SK-N-MC (cell line): ENCODE results near the gene MMP2.

Experiments used
- EZH2 ChIP-seq: fragments of 200-600 bp; sonication (generic); IDR thresholded peaks from one replicate; pipeline ENCODE4 v1.6.1; 2017; ENCODE audit warnings: antibody characterized with exemption
- FOXP2 ChIP-seq: optimal IDR thresholded peaks from 2 replicates; pipeline ENCODE3; 2011; ENCODE audit warnings: mild to moderate bottlenecking, moderate library complexity; ENCODE audit not compliant: insufficient read depth; ENCODE audit errors: extremely low read length, control extremely low read depth
- POLR2AphosphoS5 ChIP-seq: IDR thresholded peaks from 2 replicates; pipeline ENCODE4 v1.6.1; 2012; ENCODE audit warnings: mild to moderate bottlenecking, low read depth, low read length, borderline replicate concordance

DNA sequence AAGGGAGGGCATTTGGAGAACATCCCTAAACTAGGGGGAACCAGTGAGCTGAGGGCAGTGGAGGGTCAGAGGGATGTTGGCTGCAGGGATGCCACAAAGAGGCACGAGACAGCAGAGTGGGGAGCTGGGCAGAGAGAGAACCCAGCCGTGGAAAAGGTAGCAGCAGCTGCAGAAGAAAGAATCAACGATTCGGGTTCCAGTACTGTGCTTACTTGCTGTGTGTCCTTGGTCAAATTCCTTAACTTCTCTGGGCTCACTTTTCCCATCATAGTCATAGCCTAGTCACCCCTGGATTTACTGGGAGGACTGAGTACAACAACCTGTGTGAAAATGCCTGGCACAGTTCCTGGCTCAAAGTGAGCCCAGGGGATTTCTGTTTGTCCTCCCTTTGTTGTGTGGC is 12.8 kb upstream of the MMP2 start:
- no peak for TF ChIP-seq POLR2AphosphoS5
- no peak for TF ChIP-seq EZH2
- TF ChIP-seq FOXP2, result no peak
